K562 (cell line): ENCODE measurements around the gene ZBTB47. TPM values are rescaled to one million over a fixed set of nuclear protein-coding genes. Genes with fewer than 3 reads are reported as not detected.

ENCODE experiments used
- ATAC-seq: fragments of 200-7000 bp; cut with Tn5 transposase; 3 replicates; pipeline ENCODE4 v1.9.1; 2020; ENCODE audit warnings: moderate library complexity
- BruUV-seq: library from RNA; stranded (reverse); fragments of 400-500 nt; replicated peaks from 2 replicates; lab custom pipeline; 2021; lab: Mats Ljungman, UMichigan
- CTCF ChIA-PET: fragments of 300-600 bp; formaldehyde crosslinking; extraction: SDS; loops from one replicate; lab custom pipeline; 2021; ENCODE audit warnings: low intra/inter-chr PET ratio; lab: Yijun Ruan, JAX
- POLR2A ChIA-PET: fragments of 300-600, 350-650 bp; sonication (Branson Sonifier 250); formaldehyde crosslinking; extraction: SDS; loops from one replicate; lab custom pipeline; 2021; ENCODE audit warnings: antibody characterized with exemption, inconsistent platforms; lab: Yijun Ruan, JAX
- DNase-seq, 4 experiments: peaks; one replicate each; pipeline versions ENCODE4 v3.0.0 to v3.0.0-alpha.2; 2011 to 2018; ENCODE audit warnings: low spot score in 3 of 4, mixed read lengths in 3 of 4; ENCODE audit errors: extremely low read depth in 1 of 4
- FAIRE-seq: peaks from 2 replicates; lab custom pipeline; 2011; peaks lifted over from hg19 to GRCh38; lab: Jason Lieb, UNC
- H2AFZ ChIP-seq: 2 replicates; pipeline ENCODE4 v1.6.0; 2011; ENCODE audit warnings: low read depth, low read length, control low read depth, inconsistent platforms
- H3K27ac ChIP-seq: fragments of 200-600 bp; 3 replicates; pipeline ENCODE4 v1.8.0; 2011; ENCODE audit warnings: low read depth, mild to moderate bottlenecking, control low read depth, inconsistent platforms, low read length, moderate library complexity, mixed read lengths; ENCODE audit errors: extremely low read depth
- H3K27me3 ChIP-seq, 2 experiments: fragments of 300-600 bp in 1 of 2; 2 replicates in 1 of 2; 3 replicates in 1 of 2; pipeline versions ENCODE4 v1.6.0 to v1.8.0; 2011; ENCODE audit warnings: inconsistent platforms in 2 of 2, low read length in 2 of 2, mild to moderate bottlenecking in 1 of 2, mixed read lengths in 1 of 2, moderate library complexity in 1 of 2; ENCODE audit not compliant: control insufficient read depth in 2 of 2, insufficient read depth in 2 of 2
- H3K36me3 ChIP-seq: fragments of 300-600 bp; 3 replicates; pipeline ENCODE4 v1.8.0; 2011; ENCODE audit warnings: mild to moderate bottlenecking, low read length, inconsistent platforms; ENCODE audit not compliant: control insufficient read depth, insufficient read depth
- H3K4me1 ChIP-seq, 2 experiments: fragments of 200-600 bp in 1 of 2; replicated peaks in 1 of 2; 2 replicates in 1 of 2; 3 replicates in 1 of 2; pipeline versions ENCODE4 v1.5.1 to v1.8.0; 2011; ENCODE audit warnings: inconsistent platforms in 2 of 2, low read length in 2 of 2, mild to moderate bottlenecking in 1 of 2, mixed read lengths in 1 of 2, moderate library complexity in 1 of 2; ENCODE audit not compliant: control insufficient read depth in 2 of 2, insufficient read depth in 2 of 2
- H3K4me2 ChIP-seq: 2 replicates; pipeline ENCODE4 v1.6.1; 2011; ENCODE audit warnings: low read length, control low read depth, inconsistent platforms, mixed read lengths; ENCODE audit not compliant: insufficient read depth
- H3K4me3 ChIP-seq: fragments of 200-600 bp; sonication (generic), shearing (Covaris generic); 2 replicates; pipeline ENCODE4 v1.5.1; 2016; ENCODE audit warnings: control low read depth, inconsistent platforms
- H3K79me2 ChIP-seq: fragments of 200-600 bp; 3 replicates; pipeline ENCODE4 v1.8.0; 2011; ENCODE audit warnings: low read length, inconsistent platforms; ENCODE audit not compliant: control insufficient read depth, insufficient read depth
- H3K9ac ChIP-seq, 2 experiments: 2 replicates each; pipeline versions ENCODE4 v1.6.0 to v1.6.1; 2011; ENCODE audit warnings: low read depth in 2 of 2, low read length in 2 of 2, control low read depth in 1 of 2, inconsistent platforms in 1 of 2, mild to moderate bottlenecking in 1 of 2, mixed read lengths in 1 of 2; ENCODE audit not compliant: insufficient read depth in 1 of 2
- H3K9me1 ChIP-seq: one replicate; pipeline ENCODE4 v1.6.0; 2011; ENCODE audit warnings: inconsistent platforms, mild to moderate bottlenecking, low read length, moderate library complexity; ENCODE audit not compliant: control insufficient read depth, insufficient read depth
- H3K9me3 ChIP-seq: replicated peaks from 2 replicates; pipeline ENCODE4 v1.5.1; 2011; ENCODE audit warnings: low read depth, low read length, inconsistent platforms; ENCODE audit not compliant: control insufficient read depth, insufficient read depth
- H4K20me1 ChIP-seq: replicated peaks from 2 replicates; pipeline ENCODE4 v1.6.1; 2011; ENCODE audit warnings: low read length, inconsistent platforms, mixed read lengths; ENCODE audit not compliant: control insufficient read depth, insufficient read depth
- ETV6 ChIP-seq, 3 experiments: fragments of 150-350 bp in 1 of 3; sonication (generic) in 1 of 3; formaldehyde crosslinking in 1 of 3; IDR thresholded peaks; 2 replicates each; pipeline versions ENCODE4 v1.6.1 to v1.8.0; 2014 to 2022; ENCODE audit warnings: borderline replicate concordance in 2 of 3, low read depth in 2 of 3, antibody characterized with exemption in 1 of 3, low read length in 1 of 3, mild to moderate bottlenecking in 1 of 3, missing genetic modification reagents in 1 of 3
- FOXP1 ChIP-seq: sonication (generic); formaldehyde crosslinking; IDR thresholded peaks from 2 replicates; pipeline ENCODE4 v1.8.0; 2022; ENCODE audit warnings: mild to moderate bottlenecking, missing genetic modification reagents
- GTF2A2 ChIP-seq: IDR thresholded peaks from 2 replicates; pipeline ENCODE4 v1.6.1; 2016; ENCODE audit warnings: mild to moderate bottlenecking, missing genetic modification characterization, missing compliant biosample characterization
- HDGF ChIP-seq: fragments of 450-650 bp; IDR thresholded peaks from 2 replicates; pipeline ENCODE4 v1.6.1; 2016
- HINFP ChIP-seq: fragments of 450-650 bp; conservative IDR thresholded peaks from 2 replicates; pipeline ENCODE4 v1.6.1; 2016; ENCODE audit warnings: missing genetic modification characterization, low read depth, mild to moderate bottlenecking, control low read depth, missing compliant biosample characterization
- HMG20A ChIP-seq: fragments of 450-650 bp; formaldehyde crosslinking; conservative IDR thresholded peaks from 2 replicates; pipeline ENCODE4 v1.4.0; 2020; ENCODE audit warnings: mild to moderate bottlenecking, mixed read lengths
- KAT7 ChIP-seq: sonication (generic); formaldehyde crosslinking; IDR thresholded peaks from 2 replicates; pipeline ENCODE4 v1.8.0; 2022; ENCODE audit warnings: missing genetic modification reagents, mild to moderate bottlenecking, borderline replicate concordance
- KLF16 ChIP-seq: IDR thresholded peaks from 2 replicates; pipeline ENCODE4 v1.6.1; 2016; ENCODE audit warnings: antibody characterized with exemption
- LEF1 ChIP-seq: fragments of 450-650 bp; IDR thresholded peaks from 2 replicates; pipeline ENCODE4 v1.6.1; 2016; ENCODE audit warnings: mild to moderate bottlenecking
- MCM5 ChIP-seq: fragments of 450-650 bp; IDR thresholded peaks from 2 replicates; pipeline ENCODE4 v1.6.1; 2016; ENCODE audit warnings: low read depth
- NCOA1 ChIP-seq: fragments of 450-650 bp; IDR thresholded peaks from 2 replicates; pipeline ENCODE4 v1.6.1; 2016; ENCODE audit warnings: low read depth
- RNF2 ChIP-seq: sonication (generic); IDR thresholded peaks from 2 replicates; pipeline ENCODE4 v1.6.1; 2016
- ZBTB8A ChIP-seq: fragments of 450-650 bp; IDR thresholded peaks from 2 replicates; pipeline ENCODE4 v1.6.1; 2018; ENCODE audit warnings: mild to moderate bottlenecking, moderate library complexity; ENCODE audit not compliant: partially characterized antibody
- ZNF133 ChIP-seq: fragments of 250-450 bp; sonication (Bioruptor Pico); IDR thresholded peaks from 2 replicates; pipeline ENCODE4 v1.4.0; 2020; ENCODE audit warnings: mild to moderate bottlenecking
- ZNF384 ChIP-seq: IDR thresholded peaks from 2 replicates; pipeline ENCODE4 v1.6.1; 2012; ENCODE audit warnings: low read depth, low read length, improper control_type of control experiment
- ZNF699 ChIP-seq: fragments of 250-450 bp; sonication (Bioruptor Pico); IDR thresholded peaks from 2 replicates; pipeline ENCODE4 v1.8.0; 2021; ENCODE audit warnings: mild to moderate bottlenecking, moderate library complexity; ENCODE audit not compliant: insufficient replicate concordance
- WGBS: fragments of 100-300 bp; shearing (Covaris generic); methylation state at CpG from one replicate; pipeline ENCODE4 v1.1.6; 2016; ENCODE audit warnings: low coverage, mixed read lengths; ENCODE audit not compliant: insufficient coverage; ENCODE audit errors: missing lambda C conversion rate; 5-methylcytosine and 5-hydroxymethylcytosine counted together
- in situ Hi-C: fragments of 300-500 bp; cut with MboI; formaldehyde crosslinking; loops from 4 replicates; pipeline ENCODE4 v1.15.0; 2018; ENCODE audit warnings: inconsistent platforms, mixed read lengths
- intact Hi-C: fragments of 100-400 bp; cut with micrococcal nuclease; formaldehyde crosslinking; loops from 2 replicates; pipeline ENCODE4 v1.14.2; 2022
- polyA plus RNA-seq, 8 experiments: library from polyadenylated mRNA; depleted of rRNA in 4 of 8; stranded (reverse) in 5 of 8; unstranded in 3 of 8; fragments of >200 nt; fragmentation: Nextera tagmentation in 2 of 8; fragmentation: Illumina TruSeq in 1 of 8; extraction: Ambion mirVana in 2 of 8; extraction: Trizol in 1 of 8; gene quantifications; 2 replicates each; pipeline versions ENCODE4 v1.2.1 to v1.2.3, GENCODE V29; 2011 to 2014; ENCODE audit warnings: inconsistent platforms in 1 of 8, missing spikeins in 1 of 8
- total RNA-seq, 7 experiments: library from RNA; depleted of rRNA in 6 of 7; stranded (reverse); fragments of >200 nt in 6 of 7; fragmentation: Illumina TruSeq in 2 of 7; extraction: Trizol in 2 of 7; gene quantifications; 2 replicates each; pipeline versions ENCODE4 v1.2.1 to v1.2.3, GENCODE V29; 2011 to 2021; ENCODE audit warnings: low replicate concordance in 1 of 7
- TF ChIP-seq, protein P1 (sequence below): fragments of 450-650 bp; IDR thresholded peaks from 2 replicates; pipeline ENCODE4 v1.6.1; 2016
- TF ChIP-seq, protein P2 (sequence below): fragments of 250-450 bp; sonication (Bioruptor Pico); IDR thresholded peaks from 2 replicates; pipeline ENCODE4 v1.5.0; 2022; ENCODE audit warnings: mild to moderate bottlenecking

The ZBTB47 gene
- total and polyA plus RNA-seq, 9 of the 15 experiments (the other 6 are each of a cell fraction or from before 2014, with no cell fraction given) = 0.11 to 4.6 (median 1.7) TPM; not detected in 1

DNA sequence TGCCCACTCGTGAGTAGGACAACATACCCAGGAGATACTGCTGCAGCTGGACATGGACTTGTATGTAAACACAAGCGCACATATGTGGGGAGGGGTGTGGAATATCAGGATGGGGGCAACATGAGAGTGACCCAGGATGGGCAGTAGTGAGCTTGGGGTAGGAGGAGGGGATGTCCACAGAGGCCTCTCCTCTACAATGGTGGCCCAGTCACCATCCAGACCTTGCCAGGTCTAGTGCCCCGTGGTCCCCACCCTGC is 266 bp upstream of the ZBTB47 start (continued):
- no peak for TF ChIP-seq LEF1
- TF ChIP-seq MCM5 = no peak
- TF ChIP-seq KAT7 = no peak; the same call in 1 of the 2 replicates
- TF ChIP-seq HDGF = no peak
- no peak for TF ChIP-seq ZNF133 (CRISPR knock-in tag)
- no peak for TF ChIP-seq RNF2
- no peak for TF ChIP-seq ZNF699 (CRISPR knock-in tag)
- no peak for TF ChIP-seq HINFP (tag)
- TF ChIP-seq HMG20A (CRISPR knock-in tag) = no peak

GRCh38 chr3:42654331-42655201 is 1.1 kb downstream of the ZBTB47 start:
- H3K9me1 ChIP-seq = peaks cover 4% of the 10 kb centered on the region
- no peaks in the 10 kb centered on the region for H3K27me3 ChIP-seq
- ChIA-PET CTCF (no interaction called here), POLR2A (interaction anchor here (0.6 to 1.6 kb wide), 9 partner anchors 11 to 1669 kb away, joined by 3 to 5 read pairs (median 3); no protein-coding TSS in a partner anchor)
- FAIRE-seq (no peak), DNase-seq (peak; percentile 66 to 92 (median 87)), ATAC-seq (peak; percentile 66)
- BruUV-seq = no TSS peak
- 6% methylated on average over 32 of the region's 94 CpGs for WGBS
- H3K4me2 ChIP-seq = peak overlapping the region; percentile 78
- peaks cover 16 to 56% of the 10 kb centered on the region in 2 experiments for H3K4me1 ChIP-seq
- H4K20me1 ChIP-seq = no peaks in the 10 kb centered on the region
- peak overlapping the region; percentile 52 for H3K27ac ChIP-seq
- no peaks in the 10 kb centered on the region for H3K9me3 ChIP-seq
- no peaks in the 10 kb centered on the region for H3K79me2 ChIP-seq
- H3K4me3 ChIP-seq = peak overlapping the region; percentile 53
- peak overlapping the region; percentile 85 for H2AFZ ChIP-seq
- in situ Hi-C loops (loop anchor here (5.0 kb wide), 1 partner anchor 93 kb away; no protein-coding TSS in a partner anchor), intact Hi-C loops (loop anchor here (5.0 kb wide), 1 partner anchor 72 kb away; the partner anchor contains the start of gene SEC22C)
- peaks cover 5% of the 10 kb centered on the region; the same call in 1 of the 3 replicates for H3K36me3 ChIP-seq
- H3K9ac ChIP-seq = peak overlapping the region; percentile 65 to 94; a peak in 3 of 4 replicates
- TF ChIP-seq GTF2A2 (no peak), ZNF384 (no peak), KLF16 (no peak), NCOA1 (no peak), ZBTB8A (no peak), ETV6 (IDR thresholded peaks at IDR 0.05; ENCODE audit: borderline replicate concordance in 1 of 2, low read depth in 2 of 2, low read length in 1 of 2) (no peak), ETV6 (CRISPR knock-in tag; IDR thresholded peaks at IDR 0.05; ENCODE audit: borderline replicate concordance) (no peak), FOXP1 (CRISPR knock-in tag) (no peak)
- TF ChIP-seq, protein P1, sequence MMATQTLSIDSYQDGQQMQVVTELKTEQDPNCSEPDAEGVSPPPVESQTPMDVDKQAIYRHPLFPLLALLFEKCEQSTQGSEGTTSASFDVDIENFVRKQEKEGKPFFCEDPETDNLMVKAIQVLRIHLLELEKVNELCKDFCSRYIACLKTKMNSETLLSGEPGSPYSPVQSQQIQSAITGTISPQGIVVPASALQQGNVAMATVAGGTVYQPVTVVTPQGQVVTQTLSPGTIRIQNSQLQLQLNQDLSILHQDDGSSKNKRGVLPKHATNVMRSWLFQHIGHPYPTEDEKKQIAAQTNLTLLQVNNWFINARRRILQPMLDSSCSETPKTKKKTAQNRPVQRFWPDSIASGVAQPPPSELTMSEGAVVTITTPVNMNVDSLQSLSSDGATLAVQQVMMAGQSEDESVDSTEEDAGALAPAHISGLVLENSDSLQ = no peak
- TF ChIP-seq, protein P2, sequence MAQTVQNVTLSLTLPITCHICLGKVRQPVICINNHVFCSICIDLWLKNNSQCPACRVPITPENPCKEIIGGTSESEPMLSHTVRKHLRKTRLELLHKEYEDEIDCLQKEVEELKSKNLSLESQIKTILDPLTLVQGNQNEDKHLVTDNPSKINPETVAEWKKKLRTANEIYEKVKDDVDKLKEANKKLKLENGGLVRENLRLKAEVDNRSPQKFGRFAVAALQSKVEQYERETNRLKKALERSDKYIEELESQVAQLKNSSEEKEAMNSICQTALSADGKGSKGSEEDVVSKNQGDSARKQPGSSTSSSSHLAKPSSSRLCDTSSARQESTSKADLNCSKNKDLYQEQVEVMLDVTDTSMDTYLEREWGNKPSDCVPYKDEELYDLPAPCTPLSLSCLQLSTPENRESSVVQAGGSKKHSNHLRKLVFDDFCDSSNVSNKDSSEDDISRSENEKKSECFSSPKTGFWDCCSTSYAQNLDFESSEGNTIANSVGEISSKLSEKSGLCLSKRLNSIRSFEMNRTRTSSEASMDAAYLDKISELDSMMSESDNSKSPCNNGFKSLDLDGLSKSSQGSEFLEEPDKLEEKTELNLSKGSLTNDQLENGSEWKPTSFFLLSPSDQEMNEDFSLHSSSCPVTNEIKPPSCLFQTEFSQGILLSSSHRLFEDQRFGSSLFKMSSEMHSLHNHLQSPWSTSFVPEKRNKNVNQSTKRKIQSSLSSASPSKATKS (CRISPR knock-in tag) = no peak
